MM.1S (cell line): Measurements from ENCODE around the gene PAX7.

ENCODE experiments used
- EZH2 ChIP-seq: fragments of 300-600 bp; sonication (generic); optimal IDR thresholded peaks from 2 replicates; pipeline ENCODE3; 2017; ENCODE audit warnings: low read depth, mild to moderate bottlenecking, antibody characterized with exemption, low read length, mixed read lengths
- EZH2phosphoT487 ChIP-seq: fragments of 300-600 bp; sonication (generic); IDR thresholded peaks from 2 replicates; pipeline ENCODE4 v1.6.1; 2018; ENCODE audit warnings: antibody characterized with exemption, low read length
- TF ChIP-seq, protein P1 (sequence below): fragments of 300-600 bp; sonication (generic); IDR thresholded peaks from 2 replicates; pipeline ENCODE4 v1.5.1; 2016; ENCODE audit warnings: antibody characterized with exemption, low read length, mixed read lengths

DNA sequence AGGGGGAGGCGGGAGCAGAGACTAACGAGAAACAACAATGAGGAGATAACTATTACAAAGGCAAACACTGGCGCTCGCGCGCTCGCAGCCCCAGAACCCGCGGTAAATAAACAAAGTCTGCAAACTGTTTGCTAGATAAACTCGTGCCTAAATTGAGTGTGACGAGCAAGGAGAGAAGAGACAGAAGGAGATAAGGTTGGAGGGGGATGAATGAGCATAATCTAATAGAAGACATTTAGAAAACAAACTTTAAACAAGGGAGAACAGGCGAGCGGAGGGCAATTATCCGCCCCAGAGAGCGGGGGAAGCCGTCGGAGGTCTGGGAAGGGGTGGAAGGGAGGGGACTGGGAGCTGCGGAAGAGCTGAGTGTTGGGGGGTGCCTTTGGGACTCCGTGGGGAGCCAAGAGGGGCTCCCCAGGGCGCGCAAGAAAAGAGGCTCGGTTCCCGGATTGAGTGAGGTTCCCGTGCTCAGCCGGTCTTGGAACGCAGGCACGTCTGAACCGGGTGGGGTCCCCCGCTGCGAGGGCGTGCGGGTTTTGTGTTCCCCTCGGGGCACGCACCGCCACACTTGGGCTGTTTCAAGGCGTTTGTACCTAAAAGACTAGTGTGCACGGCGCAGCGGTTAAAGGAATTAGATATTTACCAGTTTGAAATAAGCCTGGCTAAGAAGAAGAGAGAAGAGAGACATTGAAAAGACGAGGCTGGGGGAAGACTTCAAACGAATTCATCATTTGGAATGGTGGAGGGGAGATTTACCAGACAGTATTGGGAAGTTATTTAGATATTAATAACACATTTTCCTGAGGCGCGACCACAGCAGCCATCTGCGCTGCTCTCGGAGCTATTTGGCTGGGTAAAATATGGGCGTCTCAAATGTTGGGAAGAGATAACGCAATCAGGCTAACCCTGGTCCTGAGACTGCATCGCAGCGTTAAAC, 10.6 kb downstream of the PAX7 start:
- peak; percentile 42 for TF ChIP-seq EZH2
- TF ChIP-seq, protein P1, sequence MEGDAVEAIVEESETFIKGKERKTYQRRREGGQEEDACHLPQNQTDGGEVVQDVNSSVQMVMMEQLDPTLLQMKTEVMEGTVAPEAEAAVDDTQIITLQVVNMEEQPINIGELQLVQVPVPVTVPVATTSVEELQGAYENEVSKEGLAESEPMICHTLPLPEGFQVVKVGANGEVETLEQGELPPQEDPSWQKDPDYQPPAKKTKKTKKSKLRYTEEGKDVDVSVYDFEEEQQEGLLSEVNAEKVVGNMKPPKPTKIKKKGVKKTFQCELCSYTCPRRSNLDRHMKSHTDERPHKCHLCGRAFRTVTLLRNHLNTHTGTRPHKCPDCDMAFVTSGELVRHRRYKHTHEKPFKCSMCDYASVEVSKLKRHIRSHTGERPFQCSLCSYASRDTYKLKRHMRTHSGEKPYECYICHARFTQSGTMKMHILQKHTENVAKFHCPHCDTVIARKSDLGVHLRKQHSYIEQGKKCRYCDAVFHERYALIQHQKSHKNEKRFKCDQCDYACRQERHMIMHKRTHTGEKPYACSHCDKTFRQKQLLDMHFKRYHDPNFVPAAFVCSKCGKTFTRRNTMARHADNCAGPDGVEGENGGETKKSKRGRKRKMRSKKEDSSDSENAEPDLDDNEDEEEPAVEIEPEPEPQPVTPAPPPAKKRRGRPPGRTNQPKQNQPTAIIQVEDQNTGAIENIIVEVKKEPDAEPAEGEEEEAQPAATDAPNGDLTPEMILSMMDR: no peak
- no peak for TF ChIP-seq EZH2phosphoT487
